Activated CD8-positive, alpha-beta memory T cell treated with anti-CD3 and anti-CD28 coated beads for 48 hours (primary cell): ENCODE results near the gene ATP6V1F.

ENCODE experiments used
- DNase-seq, 3 experiments: peaks; one replicate each; pipeline ENCODE4 v3.0.0-alpha.2; 2020; ENCODE audit warnings: low read depth in 2 of 3, low spot score in 2 of 3

Gene ATP6V1F

GRCh38 chr7:128835790-128836641 lies 26.6 kb upstream of the ATP6V1F start:
- no peak for DNase-seq

DNA sequence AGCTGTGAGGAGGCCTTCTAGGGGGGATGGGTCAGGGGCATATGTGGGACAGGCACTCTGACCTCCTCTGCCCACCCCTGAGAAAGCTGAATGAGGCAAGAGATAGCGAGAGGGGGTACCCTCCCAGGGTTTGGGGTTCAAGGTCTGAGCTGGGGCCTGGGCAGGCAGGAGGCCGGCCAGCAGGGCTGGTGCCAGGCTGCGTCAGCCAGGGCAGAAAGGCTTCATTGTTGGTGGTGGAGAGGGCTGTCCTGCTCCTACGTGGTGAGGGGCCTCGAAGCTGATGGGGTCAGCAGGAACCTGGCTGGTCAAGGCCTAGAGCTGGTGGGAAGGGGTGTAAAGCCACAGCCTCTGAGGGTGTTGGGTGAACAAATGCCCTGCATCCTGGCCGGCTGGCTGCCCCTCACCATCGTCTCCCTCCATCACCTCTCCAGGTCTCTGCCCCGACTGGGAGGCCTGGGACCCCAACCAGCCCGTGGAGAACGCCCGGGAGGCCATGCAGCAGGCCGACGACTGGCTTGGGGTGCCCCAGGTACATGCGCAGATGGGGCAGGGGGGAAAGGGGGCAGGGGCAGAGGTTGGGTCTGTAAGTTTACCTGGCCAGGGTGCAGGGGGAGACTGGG lies 25.8 kb upstream of the ATP6V1F start:
- DNase-seq, result no peak

DNA sequence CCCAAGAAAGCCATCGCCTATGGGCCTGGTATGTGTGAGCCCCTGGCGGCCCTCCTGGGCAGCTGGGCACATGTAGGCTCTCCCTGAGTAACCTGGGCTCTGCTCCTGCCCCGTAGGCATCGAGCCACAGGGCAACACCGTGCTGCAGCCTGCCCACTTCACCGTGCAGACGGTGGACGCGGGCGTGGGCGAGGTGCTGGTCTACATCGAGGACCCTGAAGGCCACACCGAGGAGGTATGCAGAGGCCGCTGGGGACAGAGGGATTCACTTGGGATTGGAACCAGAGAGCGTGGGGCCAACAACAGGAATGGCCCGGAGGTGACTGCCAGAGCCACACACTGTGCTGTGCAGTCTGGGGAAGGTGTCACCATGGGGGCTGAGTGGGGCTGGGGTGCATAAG lies 25.1 kb upstream of the ATP6V1F start:
- no peak for DNase-seq

GRCh38 chr7:128838109-128838779 lies 24.4 kb upstream of the ATP6V1F start:
- DNase-seq, result no peak

DNA sequence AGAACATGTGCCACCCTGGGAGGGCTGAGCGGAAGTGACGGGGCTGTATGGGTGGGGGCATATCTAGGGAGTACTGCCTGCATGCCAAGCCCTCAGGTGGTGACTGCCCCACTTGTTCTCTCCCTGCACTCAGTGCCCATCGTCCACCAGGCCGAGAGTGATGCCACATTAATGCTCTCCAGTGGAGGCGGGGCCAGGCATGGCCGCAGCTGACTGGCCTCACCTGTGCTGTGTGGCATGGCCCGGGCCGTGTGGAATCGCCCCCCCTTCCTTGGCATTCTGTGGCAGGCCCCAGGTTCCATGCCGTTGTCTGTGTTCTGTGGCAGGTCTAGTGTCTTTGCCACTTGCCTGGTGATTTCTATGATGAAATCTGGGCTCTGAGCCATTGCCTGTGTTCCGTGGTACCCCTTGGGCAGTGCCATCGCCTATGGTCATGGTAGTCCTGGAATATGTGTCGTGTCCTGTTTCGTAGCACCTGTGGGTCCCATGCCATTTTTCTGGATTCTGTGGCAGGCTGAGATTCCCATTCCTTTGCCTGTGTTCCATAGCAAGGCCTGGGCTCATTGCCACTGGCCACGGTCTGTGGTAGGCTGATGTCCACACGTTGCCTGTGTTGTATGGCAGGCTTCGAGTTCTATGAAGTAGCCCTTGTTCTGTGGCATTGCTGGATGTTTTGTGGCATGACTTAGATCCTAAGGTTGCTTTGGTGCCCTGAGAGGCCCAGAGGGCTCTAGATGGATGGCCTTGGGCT lies 23.5 kb upstream of the ATP6V1F start:
- no peak for DNase-seq

GRCh38 chr7:128839751-128840177 lies 22.9 kb upstream of the ATP6V1F start:
- no peak for DNase-seq

DNA sequence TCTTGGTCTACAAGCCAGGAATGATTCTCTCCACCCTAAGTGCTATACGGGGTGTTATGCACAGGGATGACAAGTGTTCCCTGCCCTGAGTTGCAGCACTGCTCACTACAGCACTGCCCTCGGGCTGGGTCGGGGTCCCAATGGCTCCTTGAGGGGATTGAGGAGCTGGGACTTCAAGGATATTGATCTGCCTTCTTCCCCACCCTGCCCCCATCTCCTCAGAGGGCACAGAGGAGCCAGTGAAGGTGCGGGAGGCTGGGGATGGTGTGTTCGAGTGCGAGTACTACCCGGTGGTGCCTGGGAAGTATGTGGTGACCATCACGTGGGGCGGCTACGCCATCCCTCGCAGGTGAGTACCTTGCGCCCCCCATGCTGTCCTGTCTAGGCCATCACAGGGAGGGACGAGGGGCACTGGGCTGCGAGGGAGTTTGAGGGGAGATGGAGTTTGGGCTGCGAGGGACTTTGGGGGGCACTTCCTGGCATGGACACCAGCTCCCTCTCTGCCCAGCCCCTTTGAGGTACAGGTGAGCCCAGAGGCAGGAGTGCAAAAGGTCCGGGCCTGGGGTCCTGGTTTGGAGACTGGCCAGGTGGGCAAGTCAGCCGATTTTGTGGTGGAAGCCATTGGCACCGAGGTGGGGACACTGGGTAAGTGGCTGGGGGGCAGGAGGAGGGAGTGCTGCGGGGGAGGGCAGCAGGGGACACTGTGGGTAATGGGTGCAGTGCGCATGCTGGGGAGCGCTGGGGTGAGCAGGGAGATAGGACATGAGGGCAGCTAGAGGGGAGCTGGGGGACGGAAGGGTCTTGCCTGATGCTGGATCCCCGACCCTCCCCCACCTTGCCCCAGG lies 22.1 kb upstream of the ATP6V1F start:
- DNase-seq, result no peak

DNA sequence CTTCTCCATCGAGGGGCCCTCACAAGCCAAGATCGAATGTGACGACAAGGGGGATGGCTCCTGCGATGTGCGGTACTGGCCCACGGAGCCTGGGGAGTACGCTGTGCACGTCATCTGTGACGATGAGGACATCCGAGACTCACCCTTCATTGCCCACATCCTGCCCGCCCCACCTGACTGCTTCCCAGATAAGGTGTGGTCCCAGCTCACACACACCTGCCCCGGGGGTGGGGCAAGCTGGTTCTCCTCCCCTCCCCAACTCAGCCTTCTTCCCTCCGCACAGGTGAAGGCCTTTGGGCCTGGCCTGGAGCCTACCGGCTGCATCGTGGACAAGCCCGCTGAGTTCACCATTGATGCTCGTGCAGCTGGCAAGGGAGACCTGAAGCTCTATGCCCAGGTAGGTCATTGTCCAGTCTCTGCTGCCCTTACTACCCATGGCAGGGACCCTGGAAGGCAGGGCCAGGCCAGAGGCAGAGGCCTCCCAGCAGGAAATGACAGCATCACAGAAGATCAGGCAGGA lies 21.4 kb upstream of the ATP6V1F start:
- DNase-seq, result no peak

DNA sequence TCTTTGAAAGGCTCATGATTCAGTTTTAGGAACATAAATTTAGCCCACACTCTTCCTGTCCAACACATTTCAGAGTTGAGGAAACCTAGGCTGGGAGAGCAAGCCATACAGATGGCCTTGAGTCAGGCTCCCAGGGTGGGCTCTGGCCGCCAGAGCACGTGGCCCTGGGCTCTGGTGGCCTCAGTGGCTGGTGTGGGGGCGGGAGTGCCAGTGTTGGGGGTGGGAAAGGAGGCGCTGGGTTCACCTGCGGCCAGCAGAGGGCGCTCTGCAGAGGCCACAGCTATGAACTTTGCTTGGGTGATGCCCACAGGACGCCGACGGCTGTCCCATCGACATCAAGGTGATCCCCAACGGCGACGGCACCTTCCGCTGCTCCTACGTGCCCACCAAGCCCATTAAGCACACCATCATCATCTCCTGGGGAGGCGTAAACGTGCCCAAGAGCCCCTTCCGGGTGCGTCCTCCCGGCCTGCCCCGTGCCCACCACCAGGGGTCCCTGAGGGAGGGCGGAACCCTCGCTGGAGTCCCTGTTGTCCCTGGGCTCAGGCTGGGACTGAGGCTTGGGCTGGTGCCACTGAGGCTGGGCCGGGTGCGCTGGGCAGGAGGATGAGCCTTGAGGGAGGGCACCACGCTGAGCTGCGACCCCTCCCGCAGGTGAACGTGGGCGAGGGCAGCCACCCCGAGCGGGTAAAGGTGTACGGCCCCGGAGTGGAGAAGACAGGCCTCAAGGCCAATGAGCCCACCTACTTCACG lies 20.6 kb upstream of the ATP6V1F start:
- peak in 1 of 3 experiments; percentile 53 for DNase-seq

DNA sequence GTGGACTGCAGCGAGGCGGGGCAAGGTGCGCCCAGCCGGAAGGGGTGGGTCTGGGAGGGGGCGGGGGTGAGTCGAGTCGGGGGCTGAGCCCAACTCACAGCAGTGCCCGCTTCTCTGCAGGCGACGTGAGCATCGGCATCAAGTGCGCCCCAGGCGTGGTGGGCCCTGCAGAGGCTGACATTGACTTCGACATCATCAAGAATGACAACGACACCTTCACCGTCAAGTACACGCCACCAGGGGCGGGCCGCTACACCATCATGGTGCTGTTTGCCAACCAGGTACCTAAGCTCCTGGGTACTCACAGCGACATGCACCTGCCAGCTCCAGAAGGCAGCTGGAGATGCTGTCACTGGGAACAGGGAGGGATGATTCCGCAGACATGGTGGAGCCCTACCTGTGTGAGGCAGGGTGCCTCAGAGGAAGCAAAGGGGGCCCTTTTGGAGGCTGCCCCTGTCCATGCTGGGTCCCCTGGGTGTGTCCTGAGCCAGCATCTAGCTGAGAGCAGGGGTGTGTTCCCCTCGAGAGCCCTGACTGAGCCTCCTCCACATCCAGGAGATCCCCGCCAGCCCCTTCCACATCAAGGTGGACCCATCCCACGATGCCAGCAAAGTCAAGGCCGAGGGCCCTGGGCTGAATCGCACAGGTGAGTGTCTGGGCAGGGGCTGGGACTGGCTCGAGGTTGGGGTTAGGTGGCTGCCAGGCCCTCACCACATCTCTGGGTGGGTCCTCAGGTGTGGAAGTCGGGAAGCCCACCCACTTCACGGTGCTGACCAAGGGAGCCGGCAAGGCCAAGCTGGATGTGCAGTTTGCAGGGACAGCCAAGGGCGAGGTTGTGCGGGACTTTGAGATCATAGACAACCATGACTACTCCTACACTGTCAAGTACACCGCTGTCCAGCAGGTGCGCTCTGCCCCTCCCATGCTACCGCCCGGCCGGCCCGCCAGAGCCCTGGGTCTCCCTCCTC lies 19.7 kb upstream of the ATP6V1F start:
- no peak for DNase-seq

GRCh38 chr7:128843938-128844621 lies 18.6 kb upstream of the ATP6V1F start:
- no peak for DNase-seq

DNA sequence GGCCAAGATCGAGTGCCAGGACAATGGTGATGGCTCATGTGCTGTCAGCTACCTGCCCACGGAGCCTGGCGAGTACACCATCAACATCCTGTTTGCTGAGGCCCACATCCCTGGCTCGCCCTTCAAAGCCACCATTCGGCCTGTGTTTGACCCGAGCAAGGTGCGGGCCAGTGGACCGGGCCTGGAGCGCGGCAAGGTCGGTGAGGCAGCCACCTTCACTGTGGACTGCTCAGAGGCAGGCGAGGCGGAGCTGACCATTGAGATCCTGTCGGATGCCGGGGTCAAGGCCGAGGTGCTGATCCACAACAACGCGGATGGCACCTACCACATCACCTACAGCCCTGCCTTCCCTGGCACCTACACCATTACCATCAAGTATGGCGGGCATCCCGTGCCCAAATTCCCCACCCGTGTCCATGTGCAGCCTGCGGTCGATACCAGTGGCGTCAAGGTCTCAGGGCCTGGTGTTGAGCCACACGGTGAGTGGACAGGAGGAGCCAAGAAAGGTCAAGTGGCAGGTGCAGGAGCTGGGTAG lies 17.8 kb upstream of the ATP6V1F start:
- no peak for DNase-seq

- no peak for DNase-seq
Observed at GRCh38 chr7:128845475-128845874, 17.2 kb upstream of the ATP6V1F start.

DNA sequence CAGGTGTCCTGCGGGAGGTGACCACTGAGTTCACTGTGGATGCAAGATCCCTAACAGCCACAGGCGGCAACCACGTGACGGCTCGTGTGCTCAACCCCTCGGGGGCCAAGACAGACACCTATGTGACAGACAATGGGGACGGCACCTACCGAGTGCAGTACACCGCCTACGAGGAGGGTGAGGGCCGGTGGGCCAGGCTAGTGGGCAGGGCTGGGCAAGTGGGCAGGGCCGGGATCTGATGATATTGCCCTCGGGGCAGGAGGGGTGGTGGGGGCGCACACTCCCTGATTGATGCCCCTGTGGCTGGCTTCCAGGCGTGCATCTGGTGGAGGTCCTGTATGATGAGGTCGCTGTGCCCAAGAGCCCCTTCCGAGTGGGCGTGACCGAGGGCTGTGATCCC lies 16.7 kb upstream of the ATP6V1F start:
- no peak for DNase-seq

GRCh38 chr7:128846781-128847444 lies 15.7 kb upstream of the ATP6V1F start:
- no peak for DNase-seq

GRCh38 chr7:128847721-128848211 lies 14.9 kb upstream of the ATP6V1F start:
- no peak for DNase-seq
